HG03175 (cell line): ENCODE data around the gene GNA12.

Source experiments
- ATAC-seq: cut with Tn5 transposase; IDR thresholded peaks from one replicate; pipeline ENCODE4 v1.9.1; 2021; ENCODE audit warnings: mild to moderate bottlenecking, moderate library complexity; ENCODE audit not compliant: unreplicated experiment

GNA12 gene

GRCh38 chr7:2844153-2845033, at the start of gene GNA12:
Gene GNA12, minus strand, starts transcription at chr7:2844308. Its CDS starts 147 bp downstream, at chr7:2844161.
- peak; percentile 96 for ATAC-seq

DNA sequence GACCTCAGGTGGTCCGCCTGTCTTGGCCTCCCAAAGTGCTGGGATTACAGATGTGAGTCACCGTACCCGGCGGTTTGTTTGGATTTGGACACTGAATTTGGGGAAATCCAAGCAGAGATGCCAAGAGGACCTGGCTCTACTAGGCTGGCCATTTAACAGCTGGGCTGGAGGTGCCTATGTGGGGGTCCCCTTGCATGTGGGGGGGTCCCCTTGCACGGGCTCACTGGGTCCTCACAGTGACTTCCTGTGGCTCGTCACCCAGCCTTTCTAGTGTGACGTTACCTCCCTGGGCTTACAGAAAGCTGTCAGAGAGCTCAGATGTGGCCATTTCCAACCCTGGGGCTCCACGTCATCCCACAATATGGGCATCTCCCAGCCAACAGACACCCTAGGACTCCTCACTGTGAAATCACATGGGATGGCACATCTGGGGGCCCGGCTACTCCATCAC, 49.3 kb upstream of the GNA12 start:
- no peak for ATAC-seq

DNA sequence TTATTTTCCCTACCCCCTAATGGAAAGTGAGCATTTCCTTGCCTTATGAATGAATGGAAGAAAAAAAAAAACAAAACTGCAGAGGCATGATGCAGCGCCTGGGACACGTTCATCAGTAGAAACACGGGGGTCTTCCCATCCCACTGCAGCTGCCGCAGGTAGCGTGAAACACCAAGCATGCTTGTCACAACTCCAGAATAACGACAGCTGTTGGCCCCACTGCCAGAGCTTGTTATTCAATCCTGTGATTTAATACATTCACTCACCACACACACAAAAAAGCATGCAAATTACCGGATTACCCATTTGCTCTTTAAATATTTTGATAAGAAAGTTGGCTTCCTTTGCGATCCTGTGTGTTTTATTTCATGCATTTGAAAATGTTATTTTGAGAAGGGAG, 48.4 kb upstream of the GNA12 start:
- ATAC-seq: no peak

DNA sequence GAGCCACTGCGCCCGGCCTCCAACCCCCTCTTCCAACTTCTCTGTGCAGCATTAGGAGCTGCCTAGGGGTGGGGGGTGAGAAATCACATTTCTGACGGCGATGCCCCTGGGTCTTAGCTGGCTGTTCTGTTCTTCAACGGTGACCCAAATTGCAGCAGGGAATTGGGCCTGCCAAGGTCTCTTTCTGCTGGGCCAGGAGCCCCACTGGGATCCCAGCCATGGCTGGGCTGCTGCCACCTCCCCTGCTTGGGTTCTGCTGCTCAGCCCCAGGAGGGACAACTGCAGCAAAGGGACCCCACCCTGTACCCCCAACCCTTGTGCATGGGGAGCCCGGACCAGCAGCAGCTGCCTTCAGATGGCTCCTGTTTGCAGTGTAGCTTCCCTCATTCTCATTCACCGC, 43.7 kb upstream of the GNA12 start:
- ATAC-seq: no peak

- ATAC-seq: peak; percentile 61
Measured at GRCh38 chr7:2886900-2887299, 42.8 kb upstream of the GNA12 start.

GRCh38 chr7:2886391-2886790, 42.3 kb upstream of the GNA12 start:
- ATAC-seq: no peak

DNA sequence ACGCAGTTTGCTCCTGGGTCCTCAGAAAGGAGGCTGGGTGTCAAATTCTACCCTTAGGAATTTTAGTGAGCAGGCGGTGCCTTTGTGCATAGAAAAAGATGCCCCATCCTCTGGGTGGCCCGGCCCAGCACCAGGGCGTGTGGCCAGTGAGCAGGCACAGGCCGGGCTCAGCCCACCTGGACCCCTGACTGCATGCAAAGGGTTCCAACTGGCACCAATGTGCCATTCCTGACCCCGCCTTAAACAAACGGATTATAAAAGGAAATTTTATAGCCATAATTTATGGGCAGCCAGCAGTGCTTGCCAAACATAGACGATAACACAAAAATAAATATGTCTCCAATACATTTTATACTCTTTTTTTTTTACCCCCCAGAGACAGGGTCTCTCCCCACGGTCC, 40.1 kb upstream of the GNA12 start:
- ATAC-seq: no peak

DNA sequence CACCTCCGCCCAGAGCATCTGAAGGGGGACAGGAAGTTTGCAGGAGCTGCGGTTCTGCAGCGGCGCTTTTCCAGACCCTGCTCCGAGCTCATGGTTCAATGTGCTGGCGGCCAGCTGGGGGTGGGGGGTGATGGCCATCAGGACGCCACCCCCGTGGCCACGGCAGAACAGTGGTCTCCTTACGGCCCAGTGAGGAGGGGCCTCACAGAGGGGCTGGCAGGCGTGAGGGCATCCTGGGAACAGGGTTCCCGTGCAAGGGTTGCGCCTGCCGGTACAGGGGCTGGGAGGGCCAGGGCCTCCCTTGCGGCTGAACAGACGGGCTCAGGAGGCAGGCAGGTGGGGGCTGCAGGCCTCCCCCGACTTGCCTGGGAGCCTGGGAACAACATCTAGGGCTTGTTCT, 39.0 kb upstream of the GNA12 start:
- ATAC-seq: no peak

- no peak for ATAC-seq
Measured at GRCh38 chr7:2882111-2882510, 38.0 kb upstream of the GNA12 start.

DNA sequence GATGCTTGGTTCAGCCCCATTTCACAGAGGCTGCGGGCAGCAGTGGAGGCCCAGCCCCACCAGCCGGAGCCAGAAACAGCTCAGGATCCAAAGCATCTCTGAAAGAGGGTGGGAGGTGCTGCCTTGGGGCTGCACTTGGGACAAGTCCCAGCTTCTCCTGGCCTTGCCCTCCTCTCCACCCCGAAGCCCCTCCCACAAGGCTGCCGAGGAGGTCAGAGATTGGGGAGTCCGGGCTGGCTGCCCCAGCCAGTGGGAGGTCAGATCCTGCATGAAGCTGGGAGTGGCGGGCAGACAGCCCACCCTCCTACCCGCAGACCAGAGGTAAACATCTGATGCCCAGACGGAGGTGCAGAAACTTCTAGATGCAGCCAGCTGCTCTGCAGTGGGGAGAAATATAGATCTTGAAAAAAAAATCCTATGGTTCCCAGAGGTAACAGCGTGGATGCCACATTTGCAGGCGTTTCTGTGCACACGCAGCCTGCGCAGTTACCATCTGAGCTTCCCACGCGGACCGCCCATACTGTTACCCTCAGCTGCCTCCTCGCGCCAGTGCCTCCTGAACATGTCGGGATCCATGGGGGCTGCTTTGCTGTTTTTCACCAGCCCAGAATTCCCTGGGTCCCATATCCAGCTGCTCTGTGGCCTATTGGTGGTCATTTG, 36.9 kb upstream of the GNA12 start:
- ATAC-seq: no peak

- ATAC-seq: no peak
Measured at GRCh38 chr7:2880051-2880450, 35.9 kb upstream of the GNA12 start.

DNA sequence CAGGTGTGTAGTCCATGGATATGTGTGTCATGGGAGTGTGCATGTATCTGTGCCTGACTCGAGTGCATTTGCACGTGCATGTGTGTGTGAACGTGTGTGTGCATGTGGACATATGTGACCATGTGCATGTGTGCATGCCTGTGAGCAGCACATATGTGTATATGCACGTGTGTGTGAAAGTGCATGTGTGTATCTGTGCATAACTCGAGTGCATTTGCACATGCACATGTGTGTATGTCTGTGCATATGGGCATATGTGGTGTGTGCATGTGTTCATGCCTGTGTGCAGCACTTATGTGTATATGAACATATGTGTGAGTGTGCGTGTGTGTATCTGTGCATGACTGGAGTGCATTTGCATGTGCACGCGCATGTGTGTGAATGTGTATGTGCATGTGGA, 35.2 kb upstream of the GNA12 start:
- no peak for ATAC-seq

GRCh38 chr7:2878306-2878705, 34.2 kb upstream of the GNA12 start:
- ATAC-seq: no peak

DNA sequence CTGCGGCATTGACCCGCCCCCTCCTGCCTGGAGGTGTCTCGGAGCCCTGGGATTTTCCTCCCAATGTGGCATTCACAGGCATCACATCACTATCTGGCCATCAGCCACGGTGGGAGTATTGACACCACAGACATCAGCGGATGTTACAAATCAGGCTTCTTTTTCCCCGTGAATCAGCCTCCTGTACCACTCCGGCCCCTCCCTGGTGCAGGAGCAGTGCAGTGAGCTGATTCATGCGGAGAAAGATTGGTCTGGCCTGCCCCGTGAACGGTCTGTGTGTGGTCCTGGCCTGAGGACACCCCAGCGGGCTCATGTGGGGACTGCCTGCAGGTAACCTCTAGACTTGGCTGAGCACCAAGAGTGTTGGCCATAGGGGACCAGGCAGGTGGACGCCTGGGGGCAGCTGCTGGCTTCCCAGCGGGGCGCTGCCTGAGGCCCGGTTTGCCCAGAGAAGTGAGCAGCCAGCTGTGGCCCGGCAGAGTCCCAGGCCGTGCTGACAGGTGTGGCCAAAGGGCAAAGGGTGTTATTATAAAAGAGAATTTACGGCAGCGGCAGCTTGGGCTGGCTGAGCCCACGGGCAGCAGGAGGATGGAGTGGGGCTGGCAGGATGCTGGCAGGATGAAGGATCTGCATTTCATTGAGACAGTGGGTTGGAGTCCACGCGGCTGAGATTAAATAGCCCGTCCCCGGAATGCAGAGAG, 32.1 kb upstream of the GNA12 start:
- no peak for ATAC-seq

GRCh38 chr7:2873686-2874551, 29.8 kb upstream of the GNA12 start:
- no peak for ATAC-seq

DNA sequence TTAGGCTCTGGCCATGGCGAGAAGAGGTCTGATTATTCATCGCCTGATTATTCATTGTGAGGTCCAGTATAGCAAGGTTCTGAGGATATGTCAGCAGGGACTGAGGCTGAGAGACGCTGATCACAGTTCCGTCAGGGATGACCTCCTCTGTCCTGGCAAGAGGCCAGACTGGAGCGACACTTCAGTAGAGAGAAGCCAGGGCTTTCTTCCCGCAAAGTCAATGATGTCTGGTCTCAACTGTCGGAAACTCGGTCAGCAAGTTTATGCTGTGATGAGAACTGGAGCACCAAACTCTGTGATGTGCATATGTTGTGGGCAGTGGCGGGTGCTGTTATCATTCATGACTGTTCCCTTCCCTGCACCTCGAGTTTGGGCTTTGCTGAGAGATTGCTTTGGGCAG, 29.0 kb upstream of the GNA12 start:
- no peak for ATAC-seq

DNA sequence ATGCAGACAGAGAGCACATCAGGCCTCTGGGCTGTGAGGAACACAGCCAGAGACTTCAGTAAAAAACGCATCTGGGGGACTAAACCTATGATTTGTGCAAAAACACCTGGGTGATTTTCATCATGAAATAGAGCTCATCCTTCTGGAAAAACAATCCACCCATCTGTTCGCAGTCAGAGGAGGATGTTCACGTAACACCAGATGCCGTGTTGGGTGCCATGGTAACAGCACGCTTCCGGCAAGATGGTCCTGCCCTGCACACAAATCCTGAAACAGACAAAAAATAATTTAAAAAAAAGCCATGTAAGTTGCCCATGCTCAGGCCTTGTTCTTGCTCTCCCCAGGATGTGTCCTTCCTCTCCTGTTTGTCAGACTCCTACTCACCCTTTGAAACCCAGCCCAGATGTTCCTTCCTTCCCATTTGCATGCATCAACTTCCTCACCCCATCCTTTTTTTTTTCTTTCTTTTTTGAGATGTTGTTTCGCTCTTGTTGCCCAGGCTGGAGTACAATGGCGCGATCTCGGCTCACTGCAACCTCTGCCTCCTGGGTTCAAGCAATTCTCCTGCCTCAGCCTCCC, 28.3 kb upstream of the GNA12 start:
- ATAC-seq: no peak

DNA sequence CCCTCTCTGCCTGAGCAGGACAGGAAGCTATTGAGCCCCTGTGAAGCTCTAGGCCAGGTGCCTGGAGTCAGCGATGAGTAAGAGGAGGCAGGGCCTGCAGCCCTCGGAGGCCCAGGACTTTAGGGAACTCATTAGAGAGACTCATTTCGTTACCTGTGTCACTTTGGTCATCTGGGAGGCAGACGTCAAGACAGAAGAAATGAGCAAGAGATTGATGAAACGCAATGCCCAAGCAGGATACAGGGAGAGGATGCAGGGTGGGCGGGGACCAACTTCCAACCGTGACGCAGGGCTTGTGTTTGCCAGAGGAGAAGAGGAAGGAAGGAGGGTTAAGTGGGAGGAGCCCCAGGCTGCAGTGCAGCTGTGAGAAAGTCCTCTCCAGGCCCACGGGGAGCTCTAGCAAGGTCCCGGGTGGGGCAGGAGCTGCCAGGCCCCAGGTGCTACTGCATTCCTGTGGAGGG, 26.4 kb upstream of the GNA12 start:
- ATAC-seq: no peak

DNA sequence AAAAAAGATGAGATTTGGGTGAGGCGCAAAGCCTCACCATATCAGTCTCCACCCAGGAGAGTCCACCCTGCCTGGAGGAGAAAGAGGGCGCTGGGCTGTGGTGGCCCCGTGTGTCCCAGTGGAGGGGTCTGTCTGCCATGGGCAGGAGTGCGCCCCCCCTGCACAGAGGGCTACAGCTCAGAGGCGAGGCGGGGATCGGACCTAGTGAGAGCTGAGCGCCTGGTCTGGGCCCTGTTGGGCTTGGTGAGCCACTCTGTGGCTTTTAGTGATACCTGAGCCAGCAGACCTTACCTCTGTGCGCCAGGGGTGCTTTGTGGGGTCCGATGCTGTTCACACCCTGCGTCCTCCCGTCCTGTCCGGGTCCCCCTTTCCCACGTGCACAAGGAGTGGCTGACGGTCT, 25.9 kb upstream of the GNA12 start:
- ATAC-seq: no peak

GRCh38 chr7:2866601-2867000, 22.5 kb upstream of the GNA12 start:
- no peak for ATAC-seq
